Activated naive CD4-positive, alpha-beta T cell treated with anti-CD3 and anti-CD28 coated beads, Interleukin-2, amount 10 ng/mL, durations not matched to agents 7 days and 5 days (primary cell): ENCODE data around the gene NR0B2.
A peak's percentile ranks its signal among the peaks of the same experiment; 100 is the strongest.

Source experiments
- CTCF ChIA-PET: fragments of 350-600 bp; sonication (Branson Sonifier 250); formaldehyde crosslinking; loops from one replicate; lab custom pipeline; 2021; ENCODE audit warnings: antibody characterized with exemption; lab: Charles Lee
- DNase-seq: peaks from one replicate; pipeline ENCODE4 v3.0.0-alpha.2; 2020
- H3K27ac Mint-ChIP-seq: one replicate; pipeline ENCODE4 v1.8.0; 2021; ENCODE audit warnings: mild to moderate bottlenecking, moderate library complexity, mixed read lengths
- H3K27me3 Mint-ChIP-seq: one replicate; pipeline ENCODE4 v1.8.0; 2021; ENCODE audit warnings: mild to moderate bottlenecking, mixed read lengths
- H3K36me3 Mint-ChIP-seq: one replicate; pipeline ENCODE4 v1.8.0; 2021; ENCODE audit warnings: mixed read lengths
- H3K4me1 Mint-ChIP-seq: one replicate; pipeline ENCODE4 v1.8.0; 2021; ENCODE audit warnings: mixed read lengths
- H3K4me3 Mint-ChIP-seq: one replicate; pipeline ENCODE4 v1.8.0; 2021; ENCODE audit warnings: mild to moderate bottlenecking, moderate library complexity, mixed read lengths
- H3K9me3 Mint-ChIP-seq: one replicate; pipeline ENCODE4 v1.8.0; 2021; ENCODE audit warnings: mixed read lengths

The NR0B2 gene

GRCh38 chr1:26915204-26915842 lies 1.5 kb upstream of the NR0B2 start:
- CTCF ChIA-PET: no interaction called here
- no peak for DNase-seq
- H3K36me3 Mint-ChIP-seq: no peaks in the 10 kb centered on the region
- H3K27me3 Mint-ChIP-seq: peaks cover 29% of the 10 kb centered on the region
- H3K27ac Mint-ChIP-seq: no peak overlapping the region
- H3K9me3 Mint-ChIP-seq: no peaks in the 10 kb centered on the region
- H3K4me1 Mint-ChIP-seq: peaks cover 3% of the 10 kb centered on the region
- no peak overlapping the region for H3K4me3 Mint-ChIP-seq

- no peak overlapping the region for H3K4me3 Mint-ChIP-seq
- H3K27ac Mint-ChIP-seq: no peak overlapping the region
- CTCF ChIA-PET: interaction anchor here (0.8 kb wide), 1 partner anchor 84 kb away, joined by 4 read pairs; no protein-coding TSS in a partner anchor
- H3K36me3 Mint-ChIP-seq: no peaks in the 10 kb centered on the region
- H3K4me1 Mint-ChIP-seq: no peaks in the 10 kb centered on the region
- no peak for DNase-seq
- no peaks in the 10 kb centered on the region for H3K9me3 Mint-ChIP-seq
- peaks cover 29% of the 10 kb centered on the region for H3K27me3 Mint-ChIP-seq
Observed at GRCh38 chr1:26913389-26913753, 404 bp downstream of the NR0B2 start.

GRCh38 chr1:26912147-26912490 lies 1.7 kb downstream of the NR0B2 start:
- no peaks in the 10 kb centered on the region for H3K9me3 Mint-ChIP-seq
- H3K27ac Mint-ChIP-seq: no peak overlapping the region
- CTCF ChIA-PET: no interaction called here

GRCh38 chr1:26911399-26912146 lies 2.2 kb downstream of the NR0B2 start:
- Mint-ChIP-seq H3K27ac (no peak overlapping the region), H3K4me3 (no peak overlapping the region), H3K27me3 (peaks cover 29% of the 10 kb centered on the region), H3K36me3 (no peaks in the 10 kb centered on the region), H3K4me1 (no peaks in the 10 kb centered on the region), H3K9me3 (no peaks in the 10 kb centered on the region)
- CTCF ChIA-PET: interaction anchor here (0.6 kb wide), 1 partner anchor 135 kb away, joined by 3 read pairs; no protein-coding TSS in a partner anchor
- no peak for DNase-seq

More at GRCh38 chr1:26912147-26912490, 1.7 kb downstream of the NR0B2 start:
- Mint-ChIP-seq H3K4me1 (no peaks in the 10 kb centered on the region), H3K36me3 (no peaks in the 10 kb centered on the region), H3K4me3 (no peak overlapping the region), H3K27me3 (peaks cover 29% of the 10 kb centered on the region)
- DNase-seq: no peak

GRCh38 chr1:26910343-26911160 lies 3.2 kb downstream of the NR0B2 start:
- CTCF ChIA-PET: interaction anchor here (0.6 kb wide), 1 partner anchor 136 kb away, joined by 3 read pairs; no protein-coding TSS in a partner anchor
- no peak overlapping the region for H3K4me3 Mint-ChIP-seq
- H3K36me3 Mint-ChIP-seq: no peaks in the 10 kb centered on the region

GRCh38 chr1:26909951-26910342 lies 3.8 kb downstream of the NR0B2 start:
- CTCF ChIA-PET: no interaction called here

More at GRCh38 chr1:26910343-26911160, 3.2 kb downstream of the NR0B2 start:
- H3K4me1 Mint-ChIP-seq: no peaks in the 10 kb centered on the region
- no peak overlapping the region for H3K27ac Mint-ChIP-seq
- H3K9me3 Mint-ChIP-seq: no peaks in the 10 kb centered on the region
- DNase-seq: no peak
- H3K27me3 Mint-ChIP-seq: peaks cover 22% of the 10 kb centered on the region

GRCh38 chr1:26907071-26907917 lies 6.5 kb downstream of the NR0B2 start:
- CTCF ChIA-PET: no interaction called here
- Mint-ChIP-seq H3K4me3 (no peak overlapping the region), H3K9me3 (no peaks in the 10 kb centered on the region), H3K27ac (no peak overlapping the region), H3K27me3 (peaks cover 9% of the 10 kb centered on the region), H3K36me3 (no peaks in the 10 kb centered on the region), H3K4me1 (peaks cover 1% of the 10 kb centered on the region)
- no peak for DNase-seq

More at GRCh38 chr1:26909951-26910342, 3.8 kb downstream of the NR0B2 start:
- Mint-ChIP-seq H3K4me3 (no peak overlapping the region), H3K4me1 (no peaks in the 10 kb centered on the region), H3K27ac (no peak overlapping the region), H3K36me3 (no peaks in the 10 kb centered on the region), H3K27me3 (peaks cover 17% of the 10 kb centered on the region), H3K9me3 (no peaks in the 10 kb centered on the region)
- DNase-seq: no peak

- CTCF ChIA-PET: interaction anchor here (1.0 to 2.0 kb wide), 3 partner anchors 12 to 401 kb away, joined by 3 to 6 read pairs (median 3); no protein-coding TSS in a partner anchor
- peak overlapping the region; percentile 97 for H3K27ac Mint-ChIP-seq
- H3K27me3 Mint-ChIP-seq: no peaks in the 10 kb centered on the region
- DNase-seq: no peak
- peaks cover 43% of the 10 kb centered on the region for H3K4me1 Mint-ChIP-seq
- H3K9me3 Mint-ChIP-seq: no peaks in the 10 kb centered on the region
- peak overlapping the region; percentile 93 for H3K4me3 Mint-ChIP-seq
- H3K36me3 Mint-ChIP-seq: peaks cover 13% of the 10 kb centered on the region
Observed at GRCh38 chr1:26900815-26901511, 12.8 kb downstream of the NR0B2 start.

- H3K4me1 Mint-ChIP-seq: peaks cover 43% of the 10 kb centered on the region
- no peaks in the 10 kb centered on the region for H3K9me3 Mint-ChIP-seq
- DNase-seq: peak; percentile 94
- CTCF ChIA-PET: interaction anchor here (1.0 to 2.0 kb wide), 3 partner anchors 11 to 400 kb away, joined by 3 to 6 read pairs (median 3); no protein-coding TSS in a partner anchor
- peaks cover 17% of the 10 kb centered on the region for H3K36me3 Mint-ChIP-seq
- H3K4me3 Mint-ChIP-seq: peak within 1 kb of the TSS; percentile 93
- H3K27me3 Mint-ChIP-seq: no peaks in the 10 kb centered on the region
- peak within 1 kb of the TSS; percentile 97 for H3K27ac Mint-ChIP-seq
Observed at GRCh38 chr1:26900001-26900814, 13.6 kb downstream of the NR0B2 start, which contains the start of gene GPATCH3. GPATCH3 (minus strand) TSS chr1:26900467; CDS start chr1:26900442, 25 bp downstream.

- CTCF ChIA-PET: interaction anchor here (1.9 kb wide), 1 partner anchor 10 kb away, joined by 7 read pairs; no protein-coding TSS in a partner anchor
- Mint-ChIP-seq H3K27me3 (no peaks in the 10 kb centered on the region), H3K4me3 (no peak overlapping the region), H3K9me3 (no peaks in the 10 kb centered on the region), H3K4me1 (peaks cover 46% of the 10 kb centered on the region), H3K36me3 (peaks cover 38% of the 10 kb centered on the region), H3K27ac (no peak overlapping the region)
- no peak for DNase-seq
Observed at GRCh38 chr1:26897351-26897750, 16.4 kb downstream of the NR0B2 start.

GRCh38 chr1:26894263-26894662 lies 19.5 kb downstream of the NR0B2 start:
- peaks cover 44% of the 10 kb centered on the region for H3K36me3 Mint-ChIP-seq
- no peaks in the 10 kb centered on the region for H3K27me3 Mint-ChIP-seq
- no peak for DNase-seq
- H3K27ac Mint-ChIP-seq: no peak overlapping the region
- peaks cover 36% of the 10 kb centered on the region for H3K4me1 Mint-ChIP-seq
- CTCF ChIA-PET: no interaction called here
- H3K9me3 Mint-ChIP-seq: no peaks in the 10 kb centered on the region
- no peak overlapping the region for H3K4me3 Mint-ChIP-seq

- H3K4me3 Mint-ChIP-seq: peak overlapping the region; percentile 96
- no peak for DNase-seq
- CTCF ChIA-PET: interaction anchor here (0.7 to 1.1 kb wide), 4 partner anchors 9 to 80 kb away, joined by 3 to 4 read pairs (median 4); no protein-coding TSS in a partner anchor
- H3K27me3 Mint-ChIP-seq: no peaks in the 10 kb centered on the region
- peaks cover 57% of the 10 kb centered on the region for H3K36me3 Mint-ChIP-seq
- H3K9me3 Mint-ChIP-seq: no peaks in the 10 kb centered on the region
- H3K4me1 Mint-ChIP-seq: peaks cover 34% of the 10 kb centered on the region
- peak overlapping the region; percentile 93 for H3K27ac Mint-ChIP-seq
Observed at GRCh38 chr1:26890467-26890796, 23.3 kb downstream of the NR0B2 start.
